ENCODE results near the gene SLC35E3. TPM values are rescaled to one million over a fixed set of nuclear protein-coding genes. Genes with fewer than 3 reads are reported as not detected.

The SLC35E3 gene
- total RNA-seq, 1 experiment from 2014 or later: 25.0 TPM

DNA sequence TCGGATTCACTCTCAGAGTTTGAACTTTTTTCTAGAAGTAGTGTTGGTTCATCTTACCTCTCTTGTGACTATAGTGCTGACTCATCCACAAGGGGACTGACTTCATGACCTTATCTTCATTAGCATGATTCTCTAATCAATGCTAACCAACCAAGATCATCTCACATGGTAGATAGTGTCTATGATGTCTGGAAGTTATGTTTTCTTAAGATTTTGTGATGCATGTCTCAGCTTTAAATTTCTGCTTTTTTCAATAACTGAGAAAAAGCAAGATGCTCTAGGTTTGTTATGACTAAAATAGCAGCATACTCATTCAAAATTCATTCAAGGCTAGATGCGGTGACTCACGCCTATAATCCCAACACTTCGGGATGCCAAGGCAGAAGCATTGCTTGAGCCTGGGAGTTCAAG, 12.3 kb upstream of the SLC35E3 start:
- H3K36me3 ChIP-seq (ENCODE audit: control insufficient read depth, insufficient read depth, low read length): no peaks in the 10 kb centered on the region; the same call in none of the 2 replicates
- POLR2A ChIA-PET: no interaction called here
- Mint-ChIP-seq H3K27me3 (ENCODE audit: insufficient read depth, unreplicated experiment) (no peaks in the 10 kb centered on the region), H3K27ac (ENCODE audit: unreplicated experiment) (no peak overlapping the region), H3K4me1 (ENCODE audit: low read depth, unreplicated experiment) (no peaks in the 10 kb centered on the region), H3K9me3 (ENCODE audit: unreplicated experiment) (no peaks in the 10 kb centered on the region), H3K36me3 (ENCODE audit: insufficient read depth, unreplicated experiment) (peaks cover 67% of the 10 kb centered on the region), H3K4me3 (ENCODE audit: unreplicated experiment) (no peak overlapping the region)
- no peak for TF ChIP-seq CTCF (IDR thresholded peaks at IDR 0.05; ENCODE audit: insufficient read depth in 1 of 2, low read depth in 1 of 2, low read length in 1 of 2, severe bottlenecking in 1 of 2, unreplicated experiment in 1 of 2)
- no peaks in the 10 kb centered on the region for H3K4me1 ChIP-seq
- CTCF ChIA-PET: no interaction called here
- H3K27me3 ChIP-seq (replicated peaks; ENCODE audit: control insufficient read depth, insufficient read depth, low read length): no peaks in the 10 kb centered on the region
- intact Hi-C loops (cut with micrococcal nuclease; ENCODE audit: unreplicated experiment): no loop called here
- no TSS peak for BruUV-seq (replicated peaks)
- H3K4me3 ChIP-seq (ENCODE audit: low read depth, low read length): no peak overlapping the region
- H3K9me3 ChIP-seq: no peaks in the 10 kb centered on the region
- DNase-seq: no peak

DNA sequence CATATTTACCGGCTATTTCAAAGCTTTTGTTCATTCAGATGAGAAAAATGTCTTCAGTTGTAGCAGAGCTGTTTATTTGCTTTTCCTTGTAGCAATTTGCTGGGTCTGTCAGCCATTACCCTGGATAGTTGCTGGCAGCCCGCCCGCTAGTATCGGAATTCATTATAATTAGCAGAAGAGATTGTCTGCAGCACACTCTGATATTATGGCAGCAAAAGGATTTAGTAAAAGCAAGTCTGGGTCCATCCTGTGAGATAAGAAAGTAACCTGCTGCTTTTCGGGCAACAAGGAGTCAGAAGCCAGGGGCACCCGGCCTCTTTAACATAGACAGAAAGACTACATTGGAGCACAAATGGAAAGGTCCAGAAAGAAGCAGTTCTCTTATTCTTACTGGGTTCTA, 6.1 kb upstream of the SLC35E3 start:
- POLR2A ChIA-PET: interaction anchor here (0.7 kb wide), 1 partner anchor 107 kb away, joined by 6 read pairs; no protein-coding TSS in a partner anchor
- Mint-ChIP-seq H3K4me1 (ENCODE audit: low read depth, unreplicated experiment) (no peaks in the 10 kb centered on the region), H3K27ac (ENCODE audit: unreplicated experiment) (no peak overlapping the region), H3K36me3 (ENCODE audit: insufficient read depth, unreplicated experiment) (peaks cover 58% of the 10 kb centered on the region), H3K27me3 (ENCODE audit: insufficient read depth, unreplicated experiment) (no peaks in the 10 kb centered on the region), H3K4me3 (ENCODE audit: unreplicated experiment) (no peak overlapping the region), H3K9me3 (ENCODE audit: unreplicated experiment) (no peaks in the 10 kb centered on the region)
- DNase-seq: no peak
- intact Hi-C loops (cut with micrococcal nuclease; ENCODE audit: unreplicated experiment): no loop called here
- CTCF ChIA-PET: no interaction called here
- BruUV-seq (replicated peaks): no TSS peak
- Histone ChIP-seq H3K4me1 (no peaks in the 10 kb centered on the region), H3K4me3 (ENCODE audit: low read depth, low read length) (no peak overlapping the region), H3K9me3 (no peaks in the 10 kb centered on the region), H3K36me3 (ENCODE audit: control insufficient read depth, insufficient read depth, low read length) (no peaks in the 10 kb centered on the region; the same call in 1 of the 2 replicates), H3K27me3 (replicated peaks; ENCODE audit: control insufficient read depth, insufficient read depth, low read length) (no peaks in the 10 kb centered on the region)
- TF ChIP-seq CTCF (IDR thresholded peaks at IDR 0.05; ENCODE audit: insufficient read depth in 1 of 2, low read depth in 1 of 2, low read length in 1 of 2, severe bottlenecking in 1 of 2, unreplicated experiment in 1 of 2): no peak

DNA sequence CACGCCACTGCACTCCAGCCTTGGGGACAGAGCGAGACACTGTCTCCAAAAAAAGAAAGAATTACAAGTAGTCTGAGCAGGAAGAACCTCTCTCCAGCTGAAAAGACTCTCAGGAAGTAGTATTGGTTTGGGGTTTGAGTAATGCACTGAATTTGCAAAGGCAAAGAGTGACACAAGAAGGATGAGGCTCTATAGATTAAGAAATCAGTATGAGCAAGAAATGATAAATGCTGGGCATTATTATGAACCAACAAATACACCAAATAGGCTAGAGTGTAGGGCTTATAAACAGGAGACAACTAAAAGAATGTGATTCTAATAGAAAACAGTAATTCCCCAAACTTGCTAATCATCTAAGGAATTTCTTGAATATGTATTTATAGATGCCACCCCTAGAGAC, 2.6 kb upstream of the SLC35E3 start:
- no peak for DNase-seq
- Histone ChIP-seq H3K9me3 (no peaks in the 10 kb centered on the region), H3K36me3 (ENCODE audit: control insufficient read depth, insufficient read depth, low read length) (no peaks in the 10 kb centered on the region), H3K4me3 (ENCODE audit: low read depth, low read length) (no peak overlapping the region), H3K27me3 (replicated peaks; ENCODE audit: control insufficient read depth, insufficient read depth, low read length) (no peaks in the 10 kb centered on the region), H3K4me1 (no peaks in the 10 kb centered on the region; the same call in 1 of the 2 replicates)
- Mint-ChIP-seq H3K4me3 (ENCODE audit: unreplicated experiment) (no peak overlapping the region), H3K27me3 (ENCODE audit: insufficient read depth, unreplicated experiment) (no peaks in the 10 kb centered on the region), H3K4me1 (ENCODE audit: low read depth, unreplicated experiment) (peaks cover 6% of the 10 kb centered on the region), H3K27ac (ENCODE audit: unreplicated experiment) (no peak overlapping the region), H3K9me3 (ENCODE audit: unreplicated experiment) (no peaks in the 10 kb centered on the region), H3K36me3 (ENCODE audit: insufficient read depth, unreplicated experiment) (peaks cover 48% of the 10 kb centered on the region)
- BruUV-seq (replicated peaks): no TSS peak
- POLR2A ChIA-PET: no interaction called here
- CTCF ChIA-PET: no interaction called here
- no peak for TF ChIP-seq CTCF (IDR thresholded peaks at IDR 0.05; ENCODE audit: insufficient read depth in 1 of 2, low read depth in 1 of 2, low read length in 1 of 2, severe bottlenecking in 1 of 2, unreplicated experiment in 1 of 2)
- intact Hi-C loops (cut with micrococcal nuclease; ENCODE audit: unreplicated experiment): no loop called here

All from Caco-2 (cell line).